ENCODE data around the gene PHETA1. TPM values are rescaled to one million over a fixed set of nuclear protein-coding genes. Genes with fewer than 3 reads are reported as not detected.

Gene PHETA1
- total RNA-seq, 1 experiment from 2014 or later, result 10.6 TPM

- TF ChIP-seq, protein P1, sequence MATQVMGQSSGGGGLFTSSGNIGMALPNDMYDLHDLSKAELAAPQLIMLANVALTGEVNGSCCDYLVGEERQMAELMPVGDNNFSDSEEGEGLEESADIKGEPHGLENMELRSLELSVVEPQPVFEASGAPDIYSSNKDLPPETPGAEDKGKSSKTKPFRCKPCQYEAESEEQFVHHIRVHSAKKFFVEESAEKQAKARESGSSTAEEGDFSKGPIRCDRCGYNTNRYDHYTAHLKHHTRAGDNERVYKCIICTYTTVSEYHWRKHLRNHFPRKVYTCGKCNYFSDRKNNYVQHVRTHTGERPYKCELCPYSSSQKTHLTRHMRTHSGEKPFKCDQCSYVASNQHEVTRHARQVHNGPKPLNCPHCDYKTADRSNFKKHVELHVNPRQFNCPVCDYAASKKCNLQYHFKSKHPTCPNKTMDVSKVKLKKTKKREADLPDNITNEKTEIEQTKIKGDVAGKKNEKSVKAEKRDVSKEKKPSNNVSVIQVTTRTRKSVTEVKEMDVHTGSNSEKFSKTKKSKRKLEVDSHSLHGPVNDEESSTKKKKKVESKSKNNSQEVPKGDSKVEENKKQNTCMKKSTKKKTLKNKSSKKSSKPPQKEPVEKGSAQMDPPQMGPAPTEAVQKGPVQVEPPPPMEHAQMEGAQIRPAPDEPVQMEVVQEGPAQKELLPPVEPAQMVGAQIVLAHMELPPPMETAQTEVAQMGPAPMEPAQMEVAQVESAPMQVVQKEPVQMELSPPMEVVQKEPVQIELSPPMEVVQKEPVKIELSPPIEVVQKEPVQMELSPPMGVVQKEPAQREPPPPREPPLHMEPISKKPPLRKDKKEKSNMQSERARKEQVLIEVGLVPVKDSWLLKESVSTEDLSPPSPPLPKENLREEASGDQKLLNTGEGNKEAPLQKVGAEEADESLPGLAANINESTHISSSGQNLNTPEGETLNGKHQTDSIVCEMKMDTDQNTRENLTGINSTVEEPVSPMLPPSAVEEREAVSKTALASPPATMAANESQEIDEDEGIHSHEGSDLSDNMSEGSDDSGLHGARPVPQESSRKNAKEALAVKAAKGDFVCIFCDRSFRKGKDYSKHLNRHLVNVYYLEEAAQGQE (IDR thresholded peaks at IDR 0.05; ENCODE audit: low read depth), result no peak
- TF ChIP-seq RAD21 (IDR thresholded peaks at IDR 0.05; ENCODE audit: low read depth), result no peak
These were observed 39.2 kb upstream of the PHETA1 start (continued) for GRCh38 chr12:111408116-111408440.

- Histone ChIP-seq H3K9me2 (ENCODE audit: insufficient read depth) (no peaks in the 10 kb centered on the region), H3K4me3 (replicated peaks in 1 of 2; ENCODE audit: low read depth in 1 of 2, low read length in 2 of 2) (peak overlapping the region; percentile 84 to 91), H3K27ac (ENCODE audit: low read depth, low read length) (peak overlapping the region; percentile 3; the same call in 1 of the 2 replicates), H3K27me3 (ENCODE audit: insufficient read depth, low read length) (no peaks in the 10 kb centered on the region), H4K20me1 (ENCODE audit: insufficient read depth) (no peaks in the 10 kb centered on the region), H2AFZ (ENCODE audit: low read depth, low read length, poor library complexity, severe bottlenecking) (no peak overlapping the region), H3K9ac (ENCODE audit: low read length) (no peak overlapping the region), H3K79me2 (ENCODE audit: insufficient read depth, low read length) (peaks cover 40% of the 10 kb centered on the region), H3K4me1 (ENCODE audit: control insufficient read depth in 1 of 2, insufficient read depth in 2 of 2, low read length in 2 of 2) (peaks cover 29 to 68% of the 10 kb centered on the region in 2 experiments), H3K4me2 (ENCODE audit: low read length) (peak overlapping the region; percentile 99), H3K36me3 (ENCODE audit: control insufficient read depth in 1 of 2, insufficient read depth in 2 of 2, low read length in 2 of 2) (no peaks in the 10 kb centered on the region), H3K9me3 (ENCODE audit: control insufficient read depth in 1 of 2, insufficient read depth in 1 of 2, low read depth in 1 of 2, low read length in 2 of 2) (no peaks in the 10 kb centered on the region)
- POLR2A ChIA-PET, result no interaction called here
- BruUV-seq (replicated peaks), result no TSS peak
- RAD21 ChIA-PET (ENCODE audit: low non-redundant PET in 1 of 2, low total read pairs in 2 of 2, uncharacterized antibody in 2 of 2, unreplicated experiment in 2 of 2), result no interaction called here
- no peak for DNase-seq (ENCODE audit: low read depth, low spot score)
- no peak for ATAC-seq
- intact Hi-C loops (cut with micrococcal nuclease), result no loop called here
- CTCF ChIA-PET, result no interaction called here
- no peak for TF ChIP-seq ZNF274 (IDR thresholded peaks at IDR 0.05; ENCODE audit: low read depth, low read length)
- no peak for TF ChIP-seq SRF (IDR thresholded peaks at IDR 0.05; ENCODE audit: low read depth)
- TF ChIP-seq, protein P2, sequence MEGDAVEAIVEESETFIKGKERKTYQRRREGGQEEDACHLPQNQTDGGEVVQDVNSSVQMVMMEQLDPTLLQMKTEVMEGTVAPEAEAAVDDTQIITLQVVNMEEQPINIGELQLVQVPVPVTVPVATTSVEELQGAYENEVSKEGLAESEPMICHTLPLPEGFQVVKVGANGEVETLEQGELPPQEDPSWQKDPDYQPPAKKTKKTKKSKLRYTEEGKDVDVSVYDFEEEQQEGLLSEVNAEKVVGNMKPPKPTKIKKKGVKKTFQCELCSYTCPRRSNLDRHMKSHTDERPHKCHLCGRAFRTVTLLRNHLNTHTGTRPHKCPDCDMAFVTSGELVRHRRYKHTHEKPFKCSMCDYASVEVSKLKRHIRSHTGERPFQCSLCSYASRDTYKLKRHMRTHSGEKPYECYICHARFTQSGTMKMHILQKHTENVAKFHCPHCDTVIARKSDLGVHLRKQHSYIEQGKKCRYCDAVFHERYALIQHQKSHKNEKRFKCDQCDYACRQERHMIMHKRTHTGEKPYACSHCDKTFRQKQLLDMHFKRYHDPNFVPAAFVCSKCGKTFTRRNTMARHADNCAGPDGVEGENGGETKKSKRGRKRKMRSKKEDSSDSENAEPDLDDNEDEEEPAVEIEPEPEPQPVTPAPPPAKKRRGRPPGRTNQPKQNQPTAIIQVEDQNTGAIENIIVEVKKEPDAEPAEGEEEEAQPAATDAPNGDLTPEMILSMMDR (IDR thresholded peaks at IDR 0.05 in 2 of 3, conservative IDR thresholded peaks at IDR 0.05 in 1 of 3; ENCODE audit: borderline replicate concordance in 1 of 3, insufficient read depth in 1 of 3, low read depth in 2 of 3, low read length in 2 of 3), result no peak
- no peak for TF ChIP-seq POLR2A (IDR thresholded peaks at IDR 0.05; ENCODE audit: borderline replicate concordance, extremely low read depth, insufficient read depth, insufficient read length)
- TF ChIP-seq, protein P1 (IDR thresholded peaks at IDR 0.05; ENCODE audit: low read depth), result no peak
- no peak for TF ChIP-seq ZFX (IDR thresholded peaks at IDR 0.05)
- no peak for TF ChIP-seq CBX3 (IDR thresholded peaks at IDR 0.05; ENCODE audit: low read depth)
- no peak for TF ChIP-seq SIN3A (IDR thresholded peaks at IDR 0.05; ENCODE audit: low read depth)
- TF ChIP-seq CEBPB (IDR thresholded peaks at IDR 0.05; ENCODE audit: low read depth), result no peak
- TF ChIP-seq SP1 (IDR thresholded peaks at IDR 0.05; ENCODE audit: low read depth), result no peak
- no peak for TF ChIP-seq YY1 (IDR thresholded peaks at IDR 0.05; ENCODE audit: extremely low read depth, insufficient replicate concordance, low read depth, low read length)
- TF ChIP-seq EZH2phosphoT487 (IDR thresholded peaks at IDR 0.05; ENCODE audit: borderline replicate concordance), result no peak
- TF ChIP-seq EZH2 (IDR thresholded peaks at IDR 0.05), result no peak
These were observed 38.7 kb upstream of the PHETA1 start for GRCh38 chr12:111407377-111408115.

Data from HCT116 (cell line).